Caco-2 (cell line): Measurements from ENCODE around the gene SSC4D. TPM values are rescaled to one million over a fixed set of nuclear protein-coding genes. Genes with fewer than 3 reads are reported as not detected.
"Not testable (repeated sequence)": the region's sequence is repeated elsewhere in the genome, so short reads cannot be mapped to it uniquely, and the experiment has no call there.

Experiments used
- BruUV-seq: library from RNA; stranded (reverse); fragments of 400-500 nt; replicated peaks from 2 replicates; lab custom pipeline; 2021; lab: Mats Ljungman, UMichigan
- CTCF ChIA-PET: fragments of 300-600 bp; sonication (Branson Sonifier 250); formaldehyde crosslinking; loops from one replicate; lab custom pipeline; 2022; ENCODE audit warnings: antibody characterized with exemption; lab: Charles Lee
- POLR2A ChIA-PET: fragments of 300-600 bp; sonication (Branson Sonifier 250); formaldehyde crosslinking; loops from one replicate; lab custom pipeline; 2022; ENCODE audit warnings: antibody characterized with exemption; lab: Charles Lee
- DNase-seq, 2 experiments: peaks; one replicate each; pipeline versions ENCODE4 v3.0.0 to v3.0.0-alpha.2; 2020 to 2022
- H3K27me3 ChIP-seq: replicated peaks from 2 replicates; pipeline ENCODE4 v1.6.0; 2011; ENCODE audit warnings: low read length; ENCODE audit not compliant: control insufficient read depth, insufficient read depth
- H3K36me3 ChIP-seq: 2 replicates; pipeline ENCODE4 v1.5.1; 2011; ENCODE audit warnings: low read length; ENCODE audit not compliant: control insufficient read depth, insufficient read depth
- H3K4me1 ChIP-seq: fragments of 250-450 bp; sonication (Bioruptor Pico); 2 replicates; pipeline ENCODE4 v1.5.1; 2020; ENCODE audit warnings: mild to moderate bottlenecking
- H3K4me3 ChIP-seq: 2 replicates; pipeline ENCODE4 v1.5.1; 2011; ENCODE audit warnings: low read depth, mild to moderate bottlenecking, control low read depth, low read length
- H3K9me3 ChIP-seq: fragments of 250-450 bp; sonication (Bioruptor Pico); 2 replicates; pipeline ENCODE4 v1.5.1; 2020; ENCODE audit warnings: mild to moderate bottlenecking, moderate library complexity
- H3K27ac Mint-ChIP-seq: one replicate; pipeline ENCODE4 v1.8.0; 2022; ENCODE audit warnings: mixed read lengths; ENCODE audit not compliant: unreplicated experiment
- H3K27me3 Mint-ChIP-seq: one replicate; pipeline ENCODE4 v1.8.0; 2022; ENCODE audit warnings: mixed read lengths; ENCODE audit not compliant: insufficient read depth, unreplicated experiment
- H3K36me3 Mint-ChIP-seq: one replicate; pipeline ENCODE4 v1.8.0; 2022; ENCODE audit warnings: mild to moderate bottlenecking, mixed read lengths; ENCODE audit not compliant: insufficient read depth, unreplicated experiment
- H3K4me1 Mint-ChIP-seq: one replicate; pipeline ENCODE4 v1.8.0; 2022; ENCODE audit warnings: low read depth, mixed read lengths; ENCODE audit not compliant: unreplicated experiment
- H3K4me3 Mint-ChIP-seq: one replicate; pipeline ENCODE4 v1.8.0; 2022; ENCODE audit warnings: mild to moderate bottlenecking, moderate library complexity, mixed read lengths; ENCODE audit not compliant: unreplicated experiment
- H3K9me3 Mint-ChIP-seq: one replicate; pipeline ENCODE4 v1.8.0; 2022; ENCODE audit warnings: mixed read lengths; ENCODE audit not compliant: unreplicated experiment
- intact Hi-C: fragments of 100-400 bp; cut with micrococcal nuclease; formaldehyde crosslinking; loops from one replicate; pipeline ENCODE4 v1.10.0; 2022; ENCODE audit not compliant: unreplicated experiment
- total RNA-seq: library from RNA; stranded (reverse); gene quantifications from 2 replicates; pipeline ENCODE4 v1.2.3, GENCODE V29; 2022
- TF ChIP-seq, protein P1 (sequence below), 2 experiments: fragments of 200-600 bp in 1 of 2; IDR thresholded peaks; 1 replicate in 1 of 2; 2 replicates in 1 of 2; pipeline versions ENCODE4 v1.5.1 to v1.8.0; 2011 to 2022; ENCODE audit warnings: antibody characterized with exemption in 1 of 2, control low read depth in 1 of 2, inconsistent platforms in 1 of 2, low read depth in 1 of 2, low read length in 1 of 2, mild to moderate bottlenecking in 1 of 2, moderate library complexity in 1 of 2; ENCODE audit not compliant: insufficient read depth in 1 of 2, severe bottlenecking in 1 of 2, unreplicated experiment in 1 of 2

Gene SSC4D
- total RNA-seq, 1 experiment from 2014 or later, result 1.6 TPM

DNA sequence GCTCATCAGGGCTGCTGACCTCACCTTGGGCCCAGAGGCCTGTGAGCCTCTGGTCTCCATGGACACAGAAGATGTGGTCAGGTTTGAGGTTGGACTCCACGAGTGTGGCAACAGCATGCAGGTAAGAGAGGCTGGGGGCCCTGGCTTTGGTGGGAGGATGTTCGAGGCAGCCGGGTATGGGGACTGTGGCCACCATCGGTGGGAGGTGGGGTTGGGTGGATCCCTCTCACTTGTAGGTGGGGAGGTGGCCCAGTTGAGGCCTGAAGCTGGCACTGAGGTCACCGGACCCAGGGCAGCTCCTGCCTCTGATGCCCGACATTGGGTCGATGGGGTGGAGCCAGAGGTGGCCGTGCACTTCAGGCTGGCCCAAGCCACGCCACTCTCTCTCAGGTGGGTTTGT is 15.7 kb upstream of the SSC4D start:
- Histone ChIP-seq H3K36me3 (no peaks in the 10 kb centered on the region), H3K27me3 (no peaks in the 10 kb centered on the region), H3K4me3 (no peak overlapping the region), H3K9me3 (peaks cover 5% of the 10 kb centered on the region; the same call in 1 of the 2 replicates), H3K4me1 (peaks cover 15% of the 10 kb centered on the region)
- no TSS peak for BruUV-seq
- no peak overlapping the region for H3K27ac Mint-ChIP-seq
- DNase-seq, result no peak
- peaks cover 15% of the 10 kb centered on the region for H3K4me1 Mint-ChIP-seq
- H3K27me3 Mint-ChIP-seq, result no peaks in the 10 kb centered on the region
- intact Hi-C loops, result no loop called here
- TF ChIP-seq, protein P1, sequence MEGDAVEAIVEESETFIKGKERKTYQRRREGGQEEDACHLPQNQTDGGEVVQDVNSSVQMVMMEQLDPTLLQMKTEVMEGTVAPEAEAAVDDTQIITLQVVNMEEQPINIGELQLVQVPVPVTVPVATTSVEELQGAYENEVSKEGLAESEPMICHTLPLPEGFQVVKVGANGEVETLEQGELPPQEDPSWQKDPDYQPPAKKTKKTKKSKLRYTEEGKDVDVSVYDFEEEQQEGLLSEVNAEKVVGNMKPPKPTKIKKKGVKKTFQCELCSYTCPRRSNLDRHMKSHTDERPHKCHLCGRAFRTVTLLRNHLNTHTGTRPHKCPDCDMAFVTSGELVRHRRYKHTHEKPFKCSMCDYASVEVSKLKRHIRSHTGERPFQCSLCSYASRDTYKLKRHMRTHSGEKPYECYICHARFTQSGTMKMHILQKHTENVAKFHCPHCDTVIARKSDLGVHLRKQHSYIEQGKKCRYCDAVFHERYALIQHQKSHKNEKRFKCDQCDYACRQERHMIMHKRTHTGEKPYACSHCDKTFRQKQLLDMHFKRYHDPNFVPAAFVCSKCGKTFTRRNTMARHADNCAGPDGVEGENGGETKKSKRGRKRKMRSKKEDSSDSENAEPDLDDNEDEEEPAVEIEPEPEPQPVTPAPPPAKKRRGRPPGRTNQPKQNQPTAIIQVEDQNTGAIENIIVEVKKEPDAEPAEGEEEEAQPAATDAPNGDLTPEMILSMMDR (IDR thresholded peaks at IDR 0.05; ENCODE audit: insufficient read depth in 1 of 2, low read depth in 1 of 2, low read length in 1 of 2, severe bottlenecking in 1 of 2, unreplicated experiment in 1 of 2), result no peak
- ChIA-PET POLR2A (no interaction called here), CTCF (no interaction called here)
- H3K36me3 Mint-ChIP-seq, result no peaks in the 10 kb centered on the region
- peaks cover 3% of the 10 kb centered on the region for H3K9me3 Mint-ChIP-seq
- no peak overlapping the region for H3K4me3 Mint-ChIP-seq

DNA sequence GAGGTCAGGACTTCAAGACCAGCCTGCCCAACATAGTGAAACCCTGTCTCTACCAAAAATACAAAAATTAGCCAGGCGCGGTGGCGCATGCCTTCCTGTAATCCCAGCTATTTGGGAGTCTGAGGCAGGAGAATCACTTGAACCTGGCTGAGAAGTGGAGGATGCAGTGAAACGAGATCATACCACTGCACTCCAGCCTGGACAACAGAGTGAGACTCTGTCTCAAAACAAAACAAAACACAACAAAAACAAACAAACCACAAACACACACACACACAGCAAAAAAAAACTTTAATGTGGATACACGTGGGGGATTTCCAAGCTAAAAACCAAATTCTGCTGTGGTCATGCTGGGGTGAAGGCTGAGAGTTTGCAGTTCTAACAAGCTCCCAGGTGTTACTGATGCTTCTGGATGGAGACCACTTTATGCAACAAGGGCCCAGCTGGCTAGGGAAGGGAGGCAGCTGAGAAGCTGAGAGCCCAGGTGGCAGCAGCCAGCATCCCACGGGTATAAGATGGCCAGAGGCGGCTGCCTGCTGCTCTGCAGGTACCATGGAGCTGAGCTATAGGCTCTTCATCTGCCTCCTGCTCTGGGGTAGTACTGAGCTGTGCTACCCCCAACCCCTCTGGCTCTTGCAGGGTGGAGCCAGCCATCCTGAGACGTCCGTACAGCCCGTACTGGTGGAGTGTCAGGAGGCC is 15.1 kb upstream of the SSC4D start, which contains the start of gene ZP3:
ZP3 (plus strand) TSS at position 538 of the 699 bp plus-strand sequence; CDS start at position 553, 15 bp downstream.
- POLR2A ChIA-PET, result no interaction called here
- Histone ChIP-seq H3K36me3 (no peaks in the 10 kb centered on the region), H3K27me3 (no peaks in the 10 kb centered on the region), H3K9me3 (peaks cover 6% of the 10 kb centered on the region; the same call in 1 of the 2 replicates), H3K4me3 (no peak within 1 kb of the TSS), H3K4me1 (peaks cover 15% of the 10 kb centered on the region)
- intact Hi-C loops, result no loop called here
- no peak for DNase-seq
- peaks cover under 1% of the 10 kb centered on the region for H3K36me3 Mint-ChIP-seq
- peak within 1 kb of the TSS; percentile 26 for H3K27ac Mint-ChIP-seq
- CTCF ChIA-PET, result no interaction called here
- peak within 1 kb of the TSS; percentile 6 for H3K4me3 Mint-ChIP-seq
- no peaks in the 10 kb centered on the region for H3K27me3 Mint-ChIP-seq
- no TSS peak for BruUV-seq
- H3K9me3 Mint-ChIP-seq, result peaks cover 9% of the 10 kb centered on the region
- peaks cover 15% of the 10 kb centered on the region for H3K4me1 Mint-ChIP-seq
- TF ChIP-seq, protein P1 (IDR thresholded peaks at IDR 0.05; ENCODE audit: insufficient read depth in 1 of 2, low read depth in 1 of 2, low read length in 1 of 2, severe bottlenecking in 1 of 2, unreplicated experiment in 1 of 2), result no peak

DNA sequence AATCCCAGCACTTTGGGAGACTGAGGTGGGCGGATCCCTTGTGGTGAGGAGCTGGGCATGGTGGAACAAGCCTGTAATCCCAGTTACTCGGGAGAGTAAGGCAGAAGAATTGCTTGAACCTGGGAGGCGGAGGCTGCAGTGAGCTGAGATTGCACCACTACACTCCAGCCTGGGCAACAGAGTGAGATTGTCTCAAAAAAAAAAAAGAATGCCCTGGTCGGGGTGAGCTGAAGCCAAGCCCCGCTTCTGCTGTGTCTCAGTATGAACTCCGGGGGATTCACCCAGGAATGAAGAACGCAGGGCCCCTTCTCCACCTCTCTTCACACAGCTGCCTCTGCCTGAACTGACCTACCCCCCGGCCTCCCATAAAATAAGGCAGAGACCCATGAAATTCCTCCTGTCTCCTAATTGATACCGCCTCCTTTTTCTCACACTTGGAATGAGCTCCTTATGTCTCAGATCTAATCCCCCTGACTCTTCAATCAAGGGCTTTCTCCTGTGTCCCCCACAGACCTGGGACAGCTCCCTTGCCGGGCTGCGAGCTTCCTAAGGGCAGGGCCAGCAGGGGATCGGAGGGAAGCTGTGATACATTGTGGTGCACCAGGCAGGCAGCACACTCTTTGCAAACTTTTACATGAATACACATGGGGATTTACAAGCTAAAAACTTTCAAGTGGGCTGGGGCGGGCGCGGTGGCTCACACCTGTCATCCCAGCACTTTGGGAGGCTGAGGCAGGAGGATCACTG is 14.3 kb upstream of the SSC4D start:
- no peak overlapping the region for H3K4me3 ChIP-seq
- no peak for DNase-seq
- BruUV-seq, result no TSS peak
- H3K4me1 Mint-ChIP-seq, result peaks cover 15% of the 10 kb centered on the region
- H3K27me3 Mint-ChIP-seq, result no peaks in the 10 kb centered on the region
- intact Hi-C loops, result no loop called here
- TF ChIP-seq, protein P1 (IDR thresholded peaks at IDR 0.05; ENCODE audit: insufficient read depth in 1 of 2, low read depth in 1 of 2, low read length in 1 of 2, severe bottlenecking in 1 of 2, unreplicated experiment in 1 of 2), result no peak
- no peaks in the 10 kb centered on the region for H3K36me3 ChIP-seq
- POLR2A ChIA-PET, result no interaction called here
- peaks cover 15% of the 10 kb centered on the region for H3K4me1 ChIP-seq
- H3K27me3 ChIP-seq, result no peaks in the 10 kb centered on the region
- peaks cover 7% of the 10 kb centered on the region for H3K36me3 Mint-ChIP-seq
- CTCF ChIA-PET, result no interaction called here
- H3K27ac Mint-ChIP-seq, result peak overlapping the region; percentile 26
- peaks cover 10% of the 10 kb centered on the region for H3K9me3 Mint-ChIP-seq
- H3K9me3 ChIP-seq, result peaks cover 6% of the 10 kb centered on the region; the same call in 1 of the 2 replicates
- peak overlapping the region; percentile 6 for H3K4me3 Mint-ChIP-seq

DNA sequence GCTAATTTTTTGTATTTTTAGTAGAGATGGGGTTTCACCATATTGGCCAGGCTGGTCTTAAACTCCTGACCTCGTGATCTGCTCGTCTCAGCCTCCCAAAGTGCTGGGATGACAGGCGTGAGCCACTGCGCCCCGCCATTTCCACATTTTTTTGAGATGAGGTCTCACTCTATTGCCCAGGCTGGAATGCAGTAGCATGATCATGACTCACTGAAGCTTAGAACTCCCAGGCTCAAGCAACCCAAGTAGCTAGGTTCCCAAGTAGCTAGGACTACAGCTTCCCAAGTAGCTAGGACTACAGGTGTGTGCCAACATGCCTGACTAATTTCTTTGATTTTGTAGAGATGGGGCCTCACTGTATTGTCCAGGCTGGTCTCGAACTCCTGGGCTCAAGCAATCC is 11.6 kb upstream of the SSC4D start:
- DNase-seq, result peak in 1 of 2 experiments; percentile 16
- intact Hi-C loops, H3K36me3 Mint-ChIP-seq, H3K27ac Mint-ChIP-seq, H3K9me3 ChIP-seq, CTCF ChIA-PET, H3K4me3 Mint-ChIP-seq, POLR2A ChIA-PET, H3K4me3 ChIP-seq, H3K36me3 ChIP-seq, H3K27me3 ChIP-seq, H3K27me3 Mint-ChIP-seq, BruUV-seq: not testable (repeated sequence)
- H3K9me3 Mint-ChIP-seq, result peaks cover 10% of the 10 kb centered on the region
- H3K4me1 ChIP-seq, result peaks cover 15% of the 10 kb centered on the region
- H3K4me1 Mint-ChIP-seq, result peaks cover 15% of the 10 kb centered on the region
